K562 (cell line): ENCODE data around the gene WDR27. TPM values are rescaled to one million over a fixed set of nuclear protein-coding genes. Genes with fewer than 3 reads are reported as not detected.

ENCODE experiments used
- CC2D1A ChIP-seq: fragments of 450-650 bp; IDR thresholded peaks from 2 replicates; pipeline ENCODE4 v1.6.1; 2017; ENCODE audit warnings: mild to moderate bottlenecking
- CHD1 ChIP-seq: fragments of 200-600 bp; sonication (generic); IDR thresholded peaks from one replicate; pipeline ENCODE4 v1.6.1; 2012; ENCODE audit warnings: mild to moderate bottlenecking, moderate library complexity, low read length, inconsistent platforms
- DDX20 ChIP-seq: fragments of 450-650 bp; IDR thresholded peaks from 2 replicates; pipeline ENCODE4 v1.6.1; 2016; ENCODE audit warnings: missing genetic modification characterization, low read depth, mild to moderate bottlenecking, missing compliant biosample characterization, moderate library complexity
- GATAD2A ChIP-seq: fragments of 450-650 bp; IDR thresholded peaks from 2 replicates; pipeline ENCODE4 v1.6.1; 2017
- HMG20A ChIP-seq: fragments of 450-650 bp; formaldehyde crosslinking; conservative IDR thresholded peaks from 2 replicates; pipeline ENCODE4 v1.4.0; 2020; ENCODE audit warnings: mild to moderate bottlenecking, mixed read lengths
- HNRNPL ChIP-seq: fragments of 200-400 bp; formaldehyde crosslinking; IDR thresholded peaks from 2 replicates; pipeline ENCODE4 v1.6.1; 2017; ENCODE audit warnings: low read depth, mild to moderate bottlenecking, low read length
- MAFG ChIP-seq: fragments of 450-650 bp; conservative IDR thresholded peaks from 2 replicates; pipeline ENCODE4 v1.6.1; 2016; ENCODE audit warnings: missing genetic modification characterization, missing compliant biosample characterization
- MEIS2 ChIP-seq: fragments of 450-650 bp; IDR thresholded peaks from 2 replicates; pipeline ENCODE4 v1.6.1; 2014; ENCODE audit warnings: mild to moderate bottlenecking; ENCODE audit not compliant: partially characterized antibody
- NFXL1 ChIP-seq: fragments of 450-650 bp; formaldehyde crosslinking; IDR thresholded peaks from 2 replicates; pipeline ENCODE4 v1.4.0; 2021; ENCODE audit warnings: mild to moderate bottlenecking
- NR1H2 ChIP-seq: sonication (generic); formaldehyde crosslinking; IDR thresholded peaks from 2 replicates; pipeline ENCODE4 v1.4.0; 2020; ENCODE audit warnings: mild to moderate bottlenecking, missing genetic modification reagents
- RBM34 ChIP-seq: fragments of 200-400 bp; formaldehyde crosslinking; IDR thresholded peaks from 2 replicates; pipeline ENCODE4 v1.6.1; 2018; ENCODE audit warnings: low read length, borderline replicate concordance; ENCODE audit not compliant: insufficient read depth
- RFX7 ChIP-seq: fragments of 250-450 bp; sonication (Bioruptor Pico); IDR thresholded peaks from 2 replicates; pipeline ENCODE4 v1.5.1; 2021; ENCODE audit warnings: mild to moderate bottlenecking
- SNIP1 ChIP-seq: fragments of 450-650 bp; IDR thresholded peaks from 2 replicates; pipeline ENCODE4 v1.7.1; 2017; ENCODE audit warnings: low read depth, mild to moderate bottlenecking
- TEAD1 ChIP-seq, 2 experiments: fragments of 450-650 bp in 1 of 2; sonication (generic) in 1 of 2; formaldehyde crosslinking; IDR thresholded peaks; 2 replicates each; pipeline versions ENCODE4 v1.4.0 to v1.8.0; 2020 to 2022; ENCODE audit warnings: mild to moderate bottlenecking in 2 of 2, missing genetic modification reagents in 1 of 2
- ZNF232 ChIP-seq: sonication (generic); formaldehyde crosslinking; IDR thresholded peaks from 2 replicates; pipeline ENCODE4 v1.8.0; 2022; ENCODE audit warnings: mild to moderate bottlenecking, missing genetic modification reagents
- ZNF507 ChIP-seq: conservative IDR thresholded peaks from 2 replicates; pipeline ENCODE4 v1.6.1; 2017; ENCODE audit warnings: missing genetic modification characterization, missing compliant biosample characterization
- ZNF76 ChIP-seq: fragments of 250-450 bp; sonication (Bioruptor Pico); IDR thresholded peaks from 2 replicates; pipeline ENCODE4 v1.4.0; 2020; ENCODE audit warnings: mild to moderate bottlenecking, moderate library complexity, borderline replicate concordance
- ZNF778 ChIP-seq: fragments of 450-650 bp; formaldehyde crosslinking; IDR thresholded peaks from 2 replicates; pipeline ENCODE4 v1.4.0; 2020; ENCODE audit warnings: mild to moderate bottlenecking, moderate library complexity
- polyA plus RNA-seq, 8 experiments: library from polyadenylated mRNA; depleted of rRNA in 4 of 8; stranded (reverse) in 5 of 8; unstranded in 3 of 8; fragments of >200 nt; fragmentation: Nextera tagmentation in 2 of 8; fragmentation: Illumina TruSeq in 1 of 8; extraction: Ambion mirVana in 2 of 8; extraction: Trizol in 1 of 8; gene quantifications; 2 replicates each; pipeline versions ENCODE4 v1.2.1 to v1.2.3, GENCODE V29; 2011 to 2014; ENCODE audit warnings: inconsistent platforms in 1 of 8, missing spikeins in 1 of 8
- total RNA-seq, 7 experiments: library from RNA; depleted of rRNA in 6 of 7; stranded (reverse); fragments of >200 nt in 6 of 7; fragmentation: Illumina TruSeq in 2 of 7; extraction: Trizol in 2 of 7; gene quantifications; 2 replicates each; pipeline versions ENCODE4 v1.2.1 to v1.2.3, GENCODE V29; 2011 to 2021; ENCODE audit warnings: low replicate concordance in 1 of 7
- TF ChIP-seq, protein P1 (sequence below): fragments of 200-800 bp; sonication (Bioruptor generic); IDR thresholded peaks from 2 replicates; pipeline ENCODE4 v1.6.1; 2017; ENCODE audit warnings: missing genetic modification characterization, missing compliant biosample characterization
- TF ChIP-seq, protein P2 (sequence below): fragments of 250-450 bp; sonication (Bioruptor Pico); IDR thresholded peaks from 2 replicates; pipeline ENCODE4 v1.4.0; 2020; ENCODE audit warnings: mild to moderate bottlenecking
- TF ChIP-seq, protein P3 (sequence below): fragments of 250-450 bp; sonication (Bioruptor Pico); IDR thresholded peaks from 2 replicates; pipeline ENCODE4 v1.4.0; 2020
- TF ChIP-seq, protein P4 (sequence below): sonication (generic); formaldehyde crosslinking; IDR thresholded peaks from 2 replicates; pipeline ENCODE4 v1.8.0; 2022; ENCODE audit warnings: missing genetic modification reagents, mild to moderate bottlenecking, borderline replicate concordance

The WDR27 gene
- total and polyA plus RNA-seq, 9 of the 15 experiments (the other 6 are each of a cell fraction or from before 2014, with no cell fraction given) = 4.3 to 77.2 (median 22.7) TPM

DNA sequence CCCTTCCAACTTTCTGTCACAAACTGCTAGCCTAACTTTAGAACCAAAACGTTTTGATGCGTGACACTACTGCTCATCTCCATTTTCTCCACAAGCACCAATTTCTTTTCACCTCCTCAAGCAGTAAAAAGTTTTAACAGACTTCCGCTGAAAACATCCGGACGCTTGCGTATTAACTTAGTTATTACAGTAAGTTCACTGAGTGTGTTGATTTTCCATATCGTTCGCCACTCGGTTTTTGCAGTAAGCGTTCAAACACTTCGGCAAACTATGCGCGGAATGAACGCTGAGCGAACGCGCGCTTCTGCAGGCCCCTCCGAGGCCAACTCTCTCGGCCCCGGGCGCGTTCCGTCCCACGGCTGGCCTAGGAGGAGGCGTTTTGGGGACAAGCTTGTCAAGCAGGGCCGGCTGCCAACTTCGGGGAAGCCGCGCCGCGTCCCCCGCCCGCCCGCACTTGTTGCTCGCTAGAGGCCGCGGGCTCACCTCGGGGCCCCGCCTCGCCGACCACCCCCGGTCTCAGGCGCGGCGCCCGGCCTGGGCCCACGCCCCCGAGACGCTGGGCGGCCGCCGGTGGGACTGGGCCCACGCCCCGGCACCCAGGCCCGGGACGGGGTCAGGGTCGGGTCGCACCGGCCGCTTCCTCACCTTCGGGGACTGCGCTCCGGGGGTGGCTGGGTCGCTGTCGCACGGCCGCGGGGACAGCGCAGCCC is 21.5 kb upstream of the WDR27 start (continued):
- TF ChIP-seq MEIS2 (no peak), NFXL1 (no peak), TEAD1 (CRISPR knock-in tag; IDR thresholded peaks at IDR 0.05) (peak in 1 of 2 experiments; percentile 60; a peak in 1 of 4 replicates), NR1H2 (CRISPR knock-in tag) (no peak), DDX20 (tag) (no peak), RFX7 (no peak), ZNF232 (CRISPR knock-in tag) (no peak), HMG20A (CRISPR knock-in tag) (0 out of 2 replicates have a peak, but pooled peaks have one; percentile 35), ZNF778 (no peak), RBM34 (no peak), HNRNPL (no peak), SNIP1 (no peak; the same call in 1 of the 2 replicates), ZNF76 (no peak), CHD1 (peak; percentile 88), GATAD2A (no peak), CC2D1A (no peak), MAFG (no peak), ZNF507 (tag) (no peak)
- TF ChIP-seq, protein P1, sequence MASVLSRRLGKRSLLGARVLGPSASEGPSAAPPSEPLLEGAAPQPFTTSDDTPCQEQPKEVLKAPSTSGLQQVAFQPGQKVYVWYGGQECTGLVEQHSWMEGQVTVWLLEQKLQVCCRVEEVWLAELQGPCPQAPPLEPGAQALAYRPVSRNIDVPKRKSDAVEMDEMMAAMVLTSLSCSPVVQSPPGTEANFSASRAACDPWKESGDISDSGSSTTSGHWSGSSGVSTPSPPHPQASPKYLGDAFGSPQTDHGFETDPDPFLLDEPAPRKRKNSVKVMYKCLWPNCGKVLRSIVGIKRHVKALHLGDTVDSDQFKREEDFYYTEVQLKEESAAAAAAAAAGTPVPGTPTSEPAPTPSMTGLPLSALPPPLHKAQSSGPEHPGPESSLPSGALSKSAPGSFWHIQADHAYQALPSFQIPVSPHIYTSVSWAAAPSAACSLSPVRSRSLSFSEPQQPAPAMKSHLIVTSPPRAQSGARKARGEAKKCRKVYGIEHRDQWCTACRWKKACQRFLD (CRISPR knock-in tag) = no peak
- TF ChIP-seq, protein P2, sequence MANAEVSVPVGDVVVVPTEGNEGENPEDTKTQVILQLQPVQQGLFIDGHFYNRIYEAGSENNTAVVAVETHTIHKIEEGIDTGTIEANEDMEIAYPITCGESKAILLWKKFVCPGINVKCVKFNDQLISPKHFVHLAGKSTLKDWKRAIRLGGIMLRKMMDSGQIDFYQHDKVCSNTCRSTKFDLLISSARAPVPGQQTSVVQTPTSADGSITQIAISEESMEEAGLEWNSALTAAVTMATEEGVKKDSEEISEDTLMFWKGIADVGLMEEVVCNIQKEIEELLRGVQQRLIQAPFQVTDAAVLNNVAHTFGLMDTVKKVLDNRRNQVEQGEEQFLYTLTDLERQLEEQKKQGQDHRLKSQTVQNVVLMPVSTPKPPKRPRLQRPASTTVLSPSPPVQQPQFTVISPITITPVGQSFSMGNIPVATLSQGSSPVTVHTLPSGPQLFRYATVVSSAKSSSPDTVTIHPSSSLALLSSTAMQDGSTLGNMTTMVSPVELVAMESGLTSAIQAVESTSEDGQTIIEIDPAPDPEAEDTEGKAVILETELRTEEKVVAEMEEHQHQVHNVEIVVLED = no peak
- TF ChIP-seq, protein P3, sequence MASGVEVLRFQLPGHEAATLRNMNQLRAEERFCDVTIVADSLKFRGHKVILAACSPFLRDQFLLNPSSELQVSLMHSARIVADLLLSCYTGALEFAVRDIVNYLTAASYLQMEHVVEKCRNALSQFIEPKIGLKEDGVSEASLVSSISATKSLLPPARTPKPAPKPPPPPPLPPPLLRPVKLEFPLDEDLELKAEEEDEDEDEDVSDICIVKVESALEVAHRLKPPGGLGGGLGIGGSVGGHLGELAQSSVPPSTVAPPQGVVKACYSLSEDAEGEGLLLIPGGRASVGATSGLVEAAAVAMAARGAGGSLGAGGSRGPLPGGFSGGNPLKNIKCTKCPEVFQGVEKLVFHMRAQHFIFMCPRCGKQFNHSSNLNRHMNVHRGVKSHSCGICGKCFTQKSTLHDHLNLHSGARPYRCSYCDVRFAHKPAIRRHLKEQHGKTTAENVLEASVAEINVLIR (CRISPR knock-in tag) = no peak
- TF ChIP-seq, protein P4, sequence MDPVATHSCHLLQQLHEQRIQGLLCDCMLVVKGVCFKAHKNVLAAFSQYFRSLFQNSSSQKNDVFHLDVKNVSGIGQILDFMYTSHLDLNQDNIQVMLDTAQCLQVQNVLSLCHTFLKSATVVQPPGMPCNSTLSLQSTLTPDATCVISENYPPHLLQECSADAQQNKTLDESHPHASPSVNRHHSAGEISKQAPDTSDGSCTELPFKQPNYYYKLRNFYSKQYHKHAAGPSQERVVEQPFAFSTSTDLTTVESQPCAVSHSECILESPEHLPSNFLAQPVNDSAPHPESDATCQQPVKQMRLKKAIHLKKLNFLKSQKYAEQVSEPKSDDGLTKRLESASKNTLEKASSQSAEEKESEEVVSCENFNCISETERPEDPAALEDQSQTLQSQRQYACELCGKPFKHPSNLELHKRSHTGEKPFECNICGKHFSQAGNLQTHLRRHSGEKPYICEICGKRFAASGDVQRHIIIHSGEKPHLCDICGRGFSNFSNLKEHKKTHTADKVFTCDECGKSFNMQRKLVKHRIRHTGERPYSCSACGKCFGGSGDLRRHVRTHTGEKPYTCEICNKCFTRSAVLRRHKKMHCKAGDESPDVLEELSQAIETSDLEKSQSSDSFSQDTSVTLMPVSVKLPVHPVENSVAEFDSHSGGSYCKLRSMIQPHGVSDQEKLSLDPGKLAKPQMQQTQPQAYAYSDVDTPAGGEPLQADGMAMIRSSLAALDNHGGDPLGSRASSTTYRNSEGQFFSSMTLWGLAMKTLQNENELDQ (CRISPR knock-in tag) = no peak
